ENCODE results near the gene PTPRD.

- TF ChIP-seq POLR2A (IDR thresholded peaks at IDR 0.05) (no peak), CTCF (IDR thresholded peaks at IDR 0.05) (no peak), EP300 (IDR thresholded peaks at IDR 0.05) (no peak)
Measured at GRCh38 chr9:8536845-8537244, 2076.0 kb downstream of the PTPRD start.

Measured in ovary (tissue), 3 donors.